GM12892 (cell line): ENCODE data around the gene DMRTC1.
"Not testable (repeated sequence)": the region's sequence is repeated elsewhere in the genome, so short reads cannot be mapped to it uniquely, and the experiment has no call there.

Experiments used
- POLR2AphosphoS5 ChIP-seq: IDR thresholded peaks from 2 replicates; pipeline ENCODE4 v1.6.1; 2011; ENCODE audit warnings: low read depth, low read length, control low read depth
- TAF1 ChIP-seq: IDR thresholded peaks from 2 replicates; pipeline ENCODE4 v1.6.1; 2011; ENCODE audit warnings: low read depth, mild to moderate bottlenecking, control low read depth, low read length, borderline replicate concordance

- TF ChIP-seq TAF1, POLR2AphosphoS5: not testable (repeated sequence)
Observed at GRCh38 chrX:72882898-72883297, 60.7 kb downstream of the DMRTC1 start.
